GM19467 (cell line): Measurements from ENCODE around the gene CFAP99.
"Not testable (repeated sequence)": the region's sequence is repeated elsewhere in the genome, so short reads cannot be mapped to it uniquely, and the experiment has no call there.

ENCODE experiments used
- ATAC-seq: cut with Tn5 transposase; IDR thresholded peaks from one replicate; pipeline ENCODE4 v1.9.1; 2021; ENCODE audit warnings: mild to moderate bottlenecking, moderate library complexity; ENCODE audit not compliant: unreplicated experiment

CFAP99 gene

DNA sequence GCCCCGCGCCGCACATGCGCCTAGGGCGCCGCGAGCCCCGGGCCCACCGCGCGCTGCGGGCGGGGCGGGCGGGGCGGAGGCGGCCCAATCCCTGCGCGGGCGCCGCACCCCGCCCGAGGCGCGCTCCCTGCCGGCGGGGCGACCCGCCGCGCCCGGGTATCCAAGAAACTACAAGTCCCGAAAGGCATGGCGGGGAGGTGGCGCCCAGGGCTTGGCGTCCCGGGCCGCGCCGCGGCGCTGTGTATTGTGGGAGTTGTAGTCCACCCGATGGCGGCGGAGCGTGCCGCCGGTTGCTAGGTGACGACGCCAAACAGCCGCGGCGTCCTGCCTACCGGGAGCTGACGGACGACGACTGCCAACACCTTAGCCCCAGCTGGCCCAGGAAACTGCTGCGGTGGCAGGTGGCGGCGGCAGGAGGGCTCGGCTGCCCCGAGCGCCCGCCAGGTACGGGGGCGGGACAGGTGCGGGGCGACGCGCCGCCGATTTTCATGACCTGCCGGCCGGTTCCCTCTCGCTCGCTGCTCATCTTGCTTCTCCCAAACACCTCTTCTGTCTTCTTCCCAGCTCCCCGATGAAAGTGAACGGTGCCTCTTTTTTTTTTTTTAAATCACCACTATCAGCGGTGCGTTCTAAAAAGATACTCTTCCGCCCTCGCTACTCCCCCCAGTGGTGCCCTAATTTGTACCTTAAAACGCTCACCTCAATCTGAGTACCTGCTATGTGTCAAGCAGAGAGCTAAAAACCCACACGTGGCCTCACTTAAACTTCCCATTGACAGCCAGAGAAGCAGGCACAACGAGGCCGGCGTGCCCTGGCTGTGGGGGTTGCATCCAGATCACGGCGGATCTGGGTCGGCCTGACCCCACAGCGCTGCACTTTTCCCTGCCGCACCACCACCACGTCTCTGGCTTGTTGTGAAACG is at the start of gene CFAP99:
CFAP99 (plus strand) TSS at position 306 of the 922 bp plus-strand sequence.
- ATAC-seq: peak; percentile 93

DNA sequence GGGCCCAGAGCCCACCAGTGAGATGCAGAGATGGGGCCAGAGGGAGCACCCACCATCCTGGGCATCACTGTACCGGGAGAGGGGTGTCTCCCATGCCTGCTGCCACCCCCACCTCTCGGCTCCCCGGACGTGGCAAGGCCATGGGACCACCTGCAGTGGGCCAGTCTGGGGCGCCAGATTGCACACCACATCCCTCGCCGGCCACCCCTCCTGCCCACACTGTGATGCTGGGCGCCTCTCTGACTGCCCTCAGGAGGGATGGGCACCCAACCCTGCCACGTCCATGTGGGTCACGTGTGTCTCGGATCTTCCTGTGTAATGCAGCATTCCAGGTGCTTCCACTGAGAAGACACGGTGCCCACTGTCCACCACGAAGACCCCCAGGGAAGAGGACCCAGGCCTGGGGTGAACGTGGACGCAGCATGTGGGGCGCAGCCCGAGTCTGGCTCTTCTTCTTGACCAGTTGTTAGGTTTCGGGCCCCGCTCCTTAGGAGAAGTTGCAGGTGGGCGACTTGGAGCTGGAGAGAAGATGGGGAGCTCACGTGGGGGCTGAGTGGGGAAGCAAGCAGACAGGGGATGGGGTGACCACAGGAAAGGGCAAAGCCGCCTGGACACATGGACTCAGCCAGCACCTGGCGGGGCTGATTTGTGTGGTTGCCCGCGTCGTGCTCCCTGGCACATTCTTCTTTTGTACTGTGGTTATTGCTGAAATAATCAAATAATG is 48.0 kb upstream of the CFAP99 start:
- no peak for ATAC-seq

GRCh38 chr4:2371765-2372487 is 46.8 kb upstream of the CFAP99 start:
- ATAC-seq: no peak

GRCh38 chr4:2372488-2373030 is 46.2 kb upstream of the CFAP99 start:
- ATAC-seq: no peak

DNA sequence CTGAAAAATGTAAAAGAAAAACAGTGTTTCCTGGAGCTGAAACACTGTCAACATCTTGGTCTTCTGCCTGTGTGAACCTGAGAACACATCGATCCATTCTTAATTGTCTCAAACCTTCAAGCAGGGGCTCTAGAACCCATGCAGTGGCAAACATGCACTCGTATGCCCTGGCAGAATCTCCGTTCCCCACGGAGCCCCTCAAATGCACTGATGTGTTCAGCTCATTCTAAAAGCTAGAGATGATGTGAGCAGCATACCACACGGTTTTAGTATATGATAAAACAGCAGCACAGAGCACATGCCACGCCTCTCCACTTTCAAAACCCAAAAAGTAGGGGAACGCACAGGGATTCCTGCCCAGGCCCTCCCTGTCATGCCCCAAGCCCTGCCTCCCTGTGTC is 45.2 kb upstream of the CFAP99 start:
- ATAC-seq: no peak

- no peak for ATAC-seq
These were observed 43.3 kb upstream of the CFAP99 start for GRCh38 chr4:2375427-2375826.

GRCh38 chr4:2377241-2377640 is 41.5 kb upstream of the CFAP99 start:
- no peak for ATAC-seq

DNA sequence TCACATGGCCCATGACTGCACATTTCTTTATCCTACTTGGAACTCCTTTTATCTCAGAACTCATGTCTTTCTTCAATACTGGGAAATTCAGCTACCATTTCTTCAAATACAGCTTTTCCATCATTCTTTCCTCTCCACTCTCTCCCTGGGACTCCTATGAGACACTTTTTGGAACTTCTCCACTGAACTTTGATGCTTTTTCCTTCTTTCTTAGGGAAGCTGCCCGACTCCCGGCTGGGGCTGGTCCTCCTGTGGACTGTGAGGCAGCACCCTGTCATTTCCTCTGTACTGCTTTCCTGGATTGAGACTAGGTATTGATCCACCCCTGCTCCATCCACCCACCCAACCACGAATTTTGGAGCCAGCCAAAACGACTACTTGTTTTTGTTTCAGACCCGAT is 40.4 kb upstream of the CFAP99 start:
- ATAC-seq: no peak

- ATAC-seq: no peak
These were observed 39.9 kb upstream of the CFAP99 start for GRCh38 chr4:2378898-2379297.

- ATAC-seq: not testable (repeated sequence)
These were observed 38.2 kb upstream of the CFAP99 start for GRCh38 chr4:2380589-2380988.

- ATAC-seq: not testable (repeated sequence)
These were observed 36.0 kb upstream of the CFAP99 start for GRCh38 chr4:2382769-2383202.

GRCh38 chr4:2383220-2383631 is 35.5 kb upstream of the CFAP99 start:
- not testable (repeated sequence) for ATAC-seq

DNA sequence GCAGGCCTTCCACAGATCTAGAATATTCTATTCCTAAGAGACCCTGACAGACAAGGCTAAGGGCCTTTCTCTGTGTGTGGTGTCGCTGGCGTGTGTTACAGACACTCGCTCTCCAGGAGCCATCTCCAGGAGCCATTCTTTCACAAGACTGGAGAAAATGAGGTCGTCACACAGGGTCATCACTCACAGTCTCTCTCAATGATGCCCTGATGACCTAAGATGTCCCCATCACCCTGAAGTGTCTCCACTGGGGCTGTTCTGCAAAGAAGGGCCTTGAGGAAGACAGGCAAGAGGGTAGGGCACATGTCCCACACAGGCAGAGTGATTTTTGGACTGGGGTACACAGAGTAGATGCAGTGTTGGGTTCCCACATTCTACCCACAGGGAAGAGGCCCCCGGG is 35.0 kb upstream of the CFAP99 start:
- ATAC-seq: no peak

GRCh38 chr4:2384245-2384644 is 34.5 kb upstream of the CFAP99 start:
- ATAC-seq: no peak

- ATAC-seq: no peak
These were observed 33.2 kb upstream of the CFAP99 start for GRCh38 chr4:2385516-2385915.

GRCh38 chr4:2386717-2387116 is 32.0 kb upstream of the CFAP99 start:
- ATAC-seq: no peak

- no peak for ATAC-seq
These were observed 31.5 kb upstream of the CFAP99 start for GRCh38 chr4:2387218-2387617.

DNA sequence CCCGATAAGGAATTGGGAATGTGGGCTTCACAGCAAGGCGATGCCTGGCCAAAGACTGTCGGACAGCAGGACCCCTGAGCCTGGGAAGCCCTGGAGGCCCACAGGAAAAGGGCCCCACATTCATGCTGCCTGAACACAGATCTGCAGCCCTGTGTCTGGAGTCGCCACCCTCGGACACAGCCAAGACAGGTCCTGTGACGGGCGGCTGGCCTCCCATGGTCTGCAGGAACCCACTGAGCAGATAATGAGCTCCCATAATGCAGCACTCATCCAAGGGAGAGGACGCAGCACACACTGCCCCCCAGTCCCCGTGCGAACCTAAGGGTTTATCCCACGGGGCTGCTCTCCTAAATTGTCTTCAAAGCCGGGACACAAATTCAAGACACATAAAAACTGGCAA is 30.9 kb upstream of the CFAP99 start:
- ATAC-seq: no peak

- ATAC-seq: no peak
These were observed 30.1 kb upstream of the CFAP99 start for GRCh38 chr4:2388429-2389182.

DNA sequence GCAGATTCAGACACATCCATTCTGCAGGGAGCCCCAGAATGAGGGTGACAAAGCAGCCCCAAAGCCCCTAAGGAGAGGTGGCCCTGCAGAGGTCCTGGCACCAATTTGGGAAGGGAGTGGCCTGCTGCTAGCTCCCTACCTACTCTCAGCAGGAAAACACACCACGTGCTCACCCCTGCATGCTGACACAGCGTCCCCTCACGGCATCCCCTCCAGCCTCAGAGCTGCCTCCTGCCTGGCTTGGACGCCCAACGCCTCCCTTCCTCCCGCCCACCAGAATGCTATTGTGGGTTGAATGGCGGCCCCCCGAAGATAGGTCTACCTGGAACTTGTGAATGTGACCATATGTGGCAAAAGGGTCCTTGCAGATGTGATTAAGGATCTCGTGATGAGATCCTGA is 29.1 kb upstream of the CFAP99 start:
- ATAC-seq: no peak
